CD4-positive, alpha-beta T cell treated with Interleukin-6 at 100 ng/mL for 8 hours (primary cell): ENCODE data around the gene KIF12.

Source experiments
- DNase-seq: peaks from one replicate; pipeline ENCODE4 v3.0.0-alpha.2; 2020; ENCODE audit warnings: mixed read lengths, low spot score

Gene KIF12

GRCh38 chr9:114065304-114065703 is 33.8 kb downstream of the KIF12 start:
- no peak for DNase-seq

- no peak for DNase-seq
These were observed 37.1 kb downstream of the KIF12 start for GRCh38 chr9:114061830-114062474.

- DNase-seq, result no peak
These were observed 37.8 kb downstream of the KIF12 start for GRCh38 chr9:114061292-114061691.

- DNase-seq, result no peak
These were observed 38.4 kb downstream of the KIF12 start for GRCh38 chr9:114060711-114061110.

- no peak for DNase-seq
These were observed 39.0 kb downstream of the KIF12 start for GRCh38 chr9:114060070-114060469.

GRCh38 chr9:114059047-114059803 is 39.9 kb downstream of the KIF12 start:
- no peak for DNase-seq

GRCh38 chr9:114058688-114059046 is 40.4 kb downstream of the KIF12 start:
- DNase-seq, result no peak

GRCh38 chr9:114057161-114057885 is 41.8 kb downstream of the KIF12 start:
- no peak for DNase-seq

GRCh38 chr9:114056527-114056926 is 42.6 kb downstream of the KIF12 start:
- no peak for DNase-seq

GRCh38 chr9:114055894-114056293 is 43.2 kb downstream of the KIF12 start:
- DNase-seq, result no peak

GRCh38 chr9:114055061-114055460 is 44.0 kb downstream of the KIF12 start:
- DNase-seq, result no peak

- DNase-seq, result no peak
These were observed 44.9 kb downstream of the KIF12 start for GRCh38 chr9:114054191-114054690.

- no peak for DNase-seq
These were observed 45.7 kb downstream of the KIF12 start for GRCh38 chr9:114053246-114054005.

GRCh38 chr9:114051706-114052105 is 47.4 kb downstream of the KIF12 start:
- no peak for DNase-seq

GRCh38 chr9:114051281-114051680 is 47.8 kb downstream of the KIF12 start:
- no peak for DNase-seq

GRCh38 chr9:114050646-114051045 is 48.4 kb downstream of the KIF12 start:
- DNase-seq, result no peak

GRCh38 chr9:114050226-114050568 is 48.9 kb downstream of the KIF12 start:
- DNase-seq, result no peak

GRCh38 chr9:114049441-114050225 is 49.5 kb downstream of the KIF12 start:
- no peak for DNase-seq

- DNase-seq, result no peak
These were observed 50.3 kb downstream of the KIF12 start for GRCh38 chr9:114048533-114049415.

GRCh38 chr9:114047717-114048116 is 51.4 kb downstream of the KIF12 start:
- DNase-seq, result no peak
